LNCAP (cell line): ENCODE data around the gene ASXL3.

Experiments
- TF ChIP-seq, protein P1 (sequence below): fragments of 450-650 bp; IDR thresholded peaks from 2 replicates; pipeline ENCODE4 v1.5.1; 2017; ENCODE audit warnings: mild to moderate bottlenecking

Gene ASXL3

DNA sequence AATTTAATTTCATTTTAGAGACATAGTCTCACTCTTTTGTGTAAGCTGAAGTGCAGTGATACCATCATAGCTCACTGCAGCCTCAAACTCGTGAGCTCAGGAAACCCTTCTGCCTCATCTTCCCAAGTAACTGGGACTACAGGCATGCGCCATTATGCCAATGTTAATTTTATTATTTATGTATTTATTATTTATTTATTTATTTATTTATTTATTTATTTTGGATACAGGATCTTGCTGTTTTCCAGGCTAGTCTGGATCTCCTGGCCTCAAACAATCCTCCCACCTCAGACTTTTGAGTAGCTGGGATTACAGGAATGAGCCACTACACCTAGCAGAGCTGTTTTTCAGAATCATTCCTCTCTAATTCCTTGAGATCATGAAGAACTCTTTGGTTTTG, 99.9 kb downstream of the ASXL3 start:
- TF ChIP-seq, protein P1, sequence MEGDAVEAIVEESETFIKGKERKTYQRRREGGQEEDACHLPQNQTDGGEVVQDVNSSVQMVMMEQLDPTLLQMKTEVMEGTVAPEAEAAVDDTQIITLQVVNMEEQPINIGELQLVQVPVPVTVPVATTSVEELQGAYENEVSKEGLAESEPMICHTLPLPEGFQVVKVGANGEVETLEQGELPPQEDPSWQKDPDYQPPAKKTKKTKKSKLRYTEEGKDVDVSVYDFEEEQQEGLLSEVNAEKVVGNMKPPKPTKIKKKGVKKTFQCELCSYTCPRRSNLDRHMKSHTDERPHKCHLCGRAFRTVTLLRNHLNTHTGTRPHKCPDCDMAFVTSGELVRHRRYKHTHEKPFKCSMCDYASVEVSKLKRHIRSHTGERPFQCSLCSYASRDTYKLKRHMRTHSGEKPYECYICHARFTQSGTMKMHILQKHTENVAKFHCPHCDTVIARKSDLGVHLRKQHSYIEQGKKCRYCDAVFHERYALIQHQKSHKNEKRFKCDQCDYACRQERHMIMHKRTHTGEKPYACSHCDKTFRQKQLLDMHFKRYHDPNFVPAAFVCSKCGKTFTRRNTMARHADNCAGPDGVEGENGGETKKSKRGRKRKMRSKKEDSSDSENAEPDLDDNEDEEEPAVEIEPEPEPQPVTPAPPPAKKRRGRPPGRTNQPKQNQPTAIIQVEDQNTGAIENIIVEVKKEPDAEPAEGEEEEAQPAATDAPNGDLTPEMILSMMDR, result no peak

DNA sequence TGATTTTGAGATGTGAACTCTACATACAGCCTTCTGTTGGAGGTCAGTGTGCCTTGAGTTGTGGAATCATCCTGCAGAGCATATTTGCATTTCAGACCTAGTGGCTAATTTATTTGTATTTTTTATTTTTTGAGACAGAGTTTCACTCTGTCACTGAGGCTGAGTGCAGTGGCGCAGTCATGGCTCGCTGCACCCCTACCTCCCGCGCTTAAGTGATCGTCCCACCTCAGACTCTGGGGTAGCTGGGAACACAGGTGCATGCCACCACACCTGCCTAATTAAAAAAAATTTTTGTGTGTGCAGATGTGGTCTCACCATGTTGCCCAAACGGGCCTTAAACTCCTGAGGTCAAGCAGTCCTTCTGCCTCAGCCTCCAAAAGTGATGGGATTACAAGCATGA, 104.4 kb downstream of the ASXL3 start:
- TF ChIP-seq, protein P1, result no peak

DNA sequence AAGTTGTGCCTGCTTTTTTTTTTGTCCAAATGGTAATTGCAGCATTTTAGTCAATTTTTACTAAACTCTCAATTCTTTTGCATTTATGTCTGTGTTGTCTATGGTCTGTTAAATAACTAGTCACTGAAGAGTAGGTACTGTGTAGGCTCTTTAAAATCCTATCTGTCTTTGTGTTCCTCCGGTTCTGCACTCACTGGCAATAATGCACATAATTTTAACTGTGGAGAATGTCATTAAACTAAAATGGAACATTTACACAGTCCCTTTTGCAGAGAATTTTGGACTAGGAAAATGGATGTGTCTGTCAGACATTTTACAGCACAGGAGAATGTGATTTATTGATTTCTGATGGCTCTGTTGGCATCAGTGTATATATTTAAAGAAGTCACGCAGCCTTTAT, 116.6 kb downstream of the ASXL3 start:
- TF ChIP-seq, protein P1, result no peak

DNA sequence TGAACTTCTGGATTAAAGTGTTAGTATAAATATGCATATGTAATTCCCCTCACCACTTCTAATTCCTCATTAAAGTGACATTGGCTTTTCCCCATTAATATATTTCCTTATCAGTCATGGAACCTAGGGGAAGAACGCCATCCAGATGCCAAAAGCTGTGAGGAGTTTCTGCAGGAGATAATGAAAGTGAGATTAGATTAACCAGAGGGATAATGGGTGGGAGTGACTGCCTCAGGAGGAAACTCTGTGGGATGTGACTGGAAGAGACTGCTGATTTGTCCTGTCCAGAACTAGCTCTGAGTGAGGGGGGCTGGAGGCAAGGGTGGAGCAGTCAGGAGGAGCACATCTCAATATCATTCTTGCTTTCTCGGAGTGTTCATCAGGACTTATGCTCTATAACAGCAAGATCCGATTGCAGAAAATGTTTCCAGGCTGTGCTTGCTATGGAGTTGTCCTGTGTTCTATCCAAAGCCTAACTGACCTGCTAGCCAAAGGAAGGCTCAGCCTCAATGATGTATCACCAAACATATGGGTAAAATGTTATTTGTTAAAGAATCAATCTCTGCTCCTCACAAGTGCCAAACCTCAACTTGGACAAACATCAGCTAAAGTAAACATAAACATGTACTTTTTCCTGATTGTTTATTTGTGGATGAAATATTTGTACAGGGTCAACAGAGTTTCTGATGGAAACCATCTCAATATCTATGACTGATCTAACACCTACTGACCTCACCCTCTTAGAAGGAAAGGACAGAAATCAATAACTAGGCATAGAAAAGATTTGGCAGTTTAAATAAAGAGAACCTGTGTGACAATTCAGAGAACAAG, 118.5 kb downstream of the ASXL3 start:
- TF ChIP-seq, protein P1, result no peak

DNA sequence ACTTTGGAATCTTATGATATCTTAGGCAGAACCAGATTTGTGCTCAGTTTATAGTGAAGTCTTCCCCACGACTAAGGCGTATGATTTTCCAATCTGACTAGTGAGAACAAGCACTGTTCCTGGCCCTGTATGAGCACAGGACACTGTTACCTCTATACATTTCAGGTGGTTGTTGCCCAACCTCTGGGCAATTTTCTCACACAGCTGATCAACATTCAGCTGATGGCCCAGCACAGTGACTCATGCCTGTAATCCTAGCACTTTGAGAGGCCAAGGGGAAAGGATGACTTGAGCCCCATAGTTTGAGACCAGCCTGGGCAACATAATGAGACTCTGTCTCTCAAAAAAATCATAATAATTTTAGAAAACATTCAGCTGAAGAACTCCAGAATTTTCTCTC, 119.5 kb downstream of the ASXL3 start:
- TF ChIP-seq, protein P1, result no peak

DNA sequence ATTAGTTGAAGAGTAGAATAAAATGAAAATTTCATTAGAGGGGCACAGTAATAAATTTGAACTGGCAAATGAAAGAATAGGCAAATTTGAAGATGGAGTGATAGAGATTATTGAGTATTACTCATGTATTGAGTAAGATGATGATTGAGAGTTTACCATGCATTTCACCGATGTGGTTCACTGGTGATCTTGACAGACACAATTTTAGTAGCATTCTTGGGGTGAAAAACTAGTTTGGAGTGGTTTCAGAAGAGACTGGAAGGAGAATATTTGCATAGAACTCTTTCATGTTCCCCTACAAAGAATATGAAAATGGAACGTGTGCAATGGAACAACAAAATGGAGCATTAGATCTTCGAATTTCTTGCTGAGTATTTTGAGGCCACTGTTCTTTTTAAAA, 121.4 kb downstream of the ASXL3 start:
- TF ChIP-seq, protein P1, result no peak

DNA sequence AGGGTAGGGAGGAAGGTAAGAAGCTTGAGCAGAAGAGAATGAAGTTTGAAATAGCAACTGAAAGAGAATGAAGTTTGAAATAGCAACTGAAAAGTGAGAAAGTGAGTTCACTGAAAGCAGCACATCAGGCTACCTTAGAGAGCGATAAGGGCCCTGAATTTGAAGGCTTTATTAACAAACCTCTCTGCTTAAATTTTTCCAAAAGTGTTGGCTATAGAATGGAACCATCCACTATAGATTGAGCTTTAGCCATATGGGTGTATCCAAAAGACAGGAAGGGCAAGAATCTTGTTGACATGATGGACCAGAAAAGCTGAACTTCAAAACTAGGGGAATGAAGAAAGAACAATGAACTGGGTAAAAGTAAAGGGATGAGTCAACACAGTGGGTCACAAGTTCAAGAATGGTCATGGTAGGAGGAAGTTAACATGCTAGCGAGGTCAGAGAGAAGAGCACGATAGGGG, 122.5 kb downstream of the ASXL3 start:
- TF ChIP-seq, protein P1, result no peak
